ENCODE results near the gene LRP1B. TPM values are rescaled to one million over a fixed set of nuclear protein-coding genes. Genes with fewer than 3 reads are reported as not detected.
"Not testable (repeated sequence)": the region's sequence is repeated elsewhere in the genome, so short reads cannot be mapped to it uniquely, and the experiment has no call there.

The LRP1B gene
- total RNA-seq, 1 experiment from 2014 or later = 0.52 TPM

DNA sequence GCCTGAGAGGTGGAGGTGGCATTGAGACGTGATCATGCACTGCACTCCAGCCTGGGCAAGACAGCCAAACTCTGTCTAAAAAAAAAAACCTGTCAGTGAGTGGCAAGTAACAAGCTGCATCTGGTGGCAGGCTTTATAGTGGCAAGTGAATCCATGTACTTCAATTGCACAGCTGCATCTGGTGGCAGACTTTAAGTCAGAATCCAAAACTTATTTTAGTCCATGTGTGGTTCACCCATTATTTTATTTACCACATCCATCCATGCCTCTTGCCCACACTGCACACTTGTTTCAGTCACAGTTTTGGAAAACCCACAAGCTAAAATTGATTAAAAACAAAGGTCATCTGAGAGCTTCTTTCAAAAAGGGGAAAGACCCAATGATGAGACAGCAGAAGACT, 1714.2 kb downstream of the LRP1B start:
- ATAC-seq (no peak), DNase-seq (ENCODE audit: low spot score) (no peak)
- Mint-ChIP-seq H3K27ac (no peak overlapping the region), H3K27me3 (ENCODE audit: low read depth) (no peaks in the 10 kb centered on the region), H3K9me3 (peaks cover 18% of the 10 kb centered on the region), H3K4me1 (no peaks in the 10 kb centered on the region), H3K4me3 (no peak overlapping the region), H3K36me3 (peaks cover 7% of the 10 kb centered on the region; the same call in 1 of the 2 replicates)
- TF ChIP-seq ZNF138 (CRISPR knock-in tag; conservative IDR thresholded peaks at IDR 0.05) (no peak), MYBL2 (CRISPR knock-in tag; IDR thresholded peaks at IDR 0.05) (no peak)
- TF ChIP-seq, protein P1, sequence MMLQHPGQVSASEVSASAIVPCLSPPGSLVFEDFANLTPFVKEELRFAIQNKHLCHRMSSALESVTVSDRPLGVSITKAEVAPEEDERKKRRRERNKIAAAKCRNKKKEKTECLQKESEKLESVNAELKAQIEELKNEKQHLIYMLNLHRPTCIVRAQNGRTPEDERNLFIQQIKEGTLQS (CRISPR knock-in tag; conservative IDR thresholded peaks at IDR 0.05) = no peak
- TF ChIP-seq, protein P2, sequence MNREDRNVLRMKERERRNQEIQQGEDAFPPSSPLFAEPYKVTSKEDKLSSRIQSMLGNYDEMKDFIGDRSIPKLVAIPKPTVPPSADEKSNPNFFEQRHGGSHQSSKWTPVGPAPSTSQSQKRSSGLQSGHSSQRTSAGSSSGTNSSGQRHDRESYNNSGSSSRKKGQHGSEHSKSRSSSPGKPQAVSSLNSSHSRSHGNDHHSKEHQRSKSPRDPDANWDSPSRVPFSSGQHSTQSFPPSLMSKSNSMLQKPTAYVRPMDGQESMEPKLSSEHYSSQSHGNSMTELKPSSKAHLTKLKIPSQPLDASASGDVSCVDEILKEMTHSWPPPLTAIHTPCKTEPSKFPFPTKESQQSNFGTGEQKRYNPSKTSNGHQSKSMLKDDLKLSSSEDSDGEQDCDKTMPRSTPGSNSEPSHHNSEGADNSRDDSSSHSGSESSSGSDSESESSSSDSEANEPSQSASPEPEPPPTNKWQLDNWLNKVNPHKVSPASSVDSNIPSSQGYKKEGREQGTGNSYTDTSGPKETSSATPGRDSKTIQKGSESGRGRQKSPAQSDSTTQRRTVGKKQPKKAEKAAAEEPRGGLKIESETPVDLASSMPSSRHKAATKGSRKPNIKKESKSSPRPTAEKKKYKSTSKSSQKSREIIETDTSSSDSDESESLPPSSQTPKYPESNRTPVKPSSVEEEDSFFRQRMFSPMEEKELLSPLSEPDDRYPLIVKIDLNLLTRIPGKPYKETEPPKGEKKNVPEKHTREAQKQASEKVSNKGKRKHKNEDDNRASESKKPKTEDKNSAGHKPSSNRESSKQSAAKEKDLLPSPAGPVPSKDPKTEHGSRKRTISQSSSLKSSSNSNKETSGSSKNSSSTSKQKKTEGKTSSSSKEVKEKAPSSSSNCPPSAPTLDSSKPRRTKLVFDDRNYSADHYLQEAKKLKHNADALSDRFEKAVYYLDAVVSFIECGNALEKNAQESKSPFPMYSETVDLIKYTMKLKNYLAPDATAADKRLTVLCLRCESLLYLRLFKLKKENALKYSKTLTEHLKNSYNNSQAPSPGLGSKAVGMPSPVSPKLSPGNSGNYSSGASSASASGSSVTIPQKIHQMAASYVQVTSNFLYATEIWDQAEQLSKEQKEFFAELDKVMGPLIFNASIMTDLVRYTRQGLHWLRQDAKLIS (CRISPR knock-in tag; IDR thresholded peaks at IDR 0.05; ENCODE audit: borderline replicate concordance) = no peak
- TF ChIP-seq, protein P3, sequence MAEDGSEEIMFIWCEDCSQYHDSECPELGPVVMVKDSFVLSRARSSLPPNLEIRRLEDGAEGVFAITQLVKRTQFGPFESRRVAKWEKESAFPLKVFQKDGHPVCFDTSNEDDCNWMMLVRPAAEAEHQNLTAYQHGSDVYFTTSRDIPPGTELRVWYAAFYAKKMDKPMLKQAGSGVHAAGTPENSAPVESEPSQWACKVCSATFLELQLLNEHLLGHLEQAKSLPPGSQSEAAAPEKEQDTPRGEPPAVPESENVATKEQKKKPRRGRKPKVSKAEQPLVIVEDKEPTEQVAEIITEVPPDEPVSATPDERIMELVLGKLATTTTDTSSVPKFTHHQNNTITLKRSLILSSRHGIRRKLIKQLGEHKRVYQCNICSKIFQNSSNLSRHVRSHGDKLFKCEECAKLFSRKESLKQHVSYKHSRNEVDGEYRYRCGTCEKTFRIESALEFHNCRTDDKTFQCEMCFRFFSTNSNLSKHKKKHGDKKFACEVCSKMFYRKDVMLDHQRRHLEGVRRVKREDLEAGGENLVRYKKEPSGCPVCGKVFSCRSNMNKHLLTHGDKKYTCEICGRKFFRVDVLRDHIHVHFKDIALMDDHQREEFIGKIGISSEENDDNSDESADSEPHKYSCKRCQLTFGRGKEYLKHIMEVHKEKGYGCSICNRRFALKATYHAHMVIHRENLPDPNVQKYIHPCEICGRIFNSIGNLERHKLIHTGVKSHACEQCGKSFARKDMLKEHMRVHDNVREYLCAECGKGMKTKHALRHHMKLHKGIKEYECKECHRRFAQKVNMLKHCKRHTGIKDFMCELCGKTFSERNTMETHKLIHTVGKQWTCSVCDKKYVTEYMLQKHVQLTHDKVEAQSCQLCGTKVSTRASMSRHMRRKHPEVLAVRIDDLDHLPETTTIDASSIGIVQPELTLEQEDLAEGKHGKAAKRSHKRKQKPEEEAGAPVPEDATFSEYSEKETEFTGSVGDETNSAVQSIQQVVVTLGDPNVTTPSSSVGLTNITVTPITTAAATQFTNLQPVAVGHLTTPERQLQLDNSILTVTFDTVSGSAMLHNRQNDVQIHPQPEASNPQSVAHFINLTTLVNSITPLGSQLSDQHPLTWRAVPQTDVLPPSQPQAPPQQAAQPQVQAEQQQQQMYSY (CRISPR knock-in tag; IDR thresholded peaks at IDR 0.05) = no peak
- ChIA-PET CTCF (no interaction called here), POLR2A (no interaction called here)

DNA sequence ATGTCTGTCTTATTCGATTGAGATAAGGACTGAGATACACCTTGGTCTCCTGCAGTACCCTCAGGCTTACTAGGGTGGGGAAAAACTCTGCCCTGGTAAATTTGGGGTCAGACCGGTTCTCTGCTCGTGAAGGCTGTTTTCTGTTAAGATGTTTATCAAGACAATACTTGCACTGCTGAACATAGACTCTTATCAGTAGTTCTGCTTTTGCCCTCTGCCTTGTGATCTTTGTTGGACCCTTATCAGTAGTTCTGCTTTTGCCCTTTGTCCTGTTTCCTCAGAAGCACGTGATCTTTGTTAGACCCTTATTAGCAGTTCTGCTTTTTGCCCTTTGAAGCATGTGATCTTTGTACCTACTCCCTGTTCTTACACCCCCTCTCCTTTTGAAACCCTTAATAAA, 1715.8 kb downstream of the LRP1B start:
- H3K4me1 Mint-ChIP-seq; H3K4me3 Mint-ChIP-seq; CTCF ChIA-PET; H3K27ac Mint-ChIP-seq; ATAC-seq; H3K36me3 Mint-ChIP-seq; POLR2A ChIA-PET; H3K27me3 Mint-ChIP-seq (ENCODE audit: low read depth); DNase-seq (ENCODE audit: low spot score): not testable (repeated sequence)
- peaks cover 18% of the 10 kb centered on the region for H3K9me3 Mint-ChIP-seq

DNA sequence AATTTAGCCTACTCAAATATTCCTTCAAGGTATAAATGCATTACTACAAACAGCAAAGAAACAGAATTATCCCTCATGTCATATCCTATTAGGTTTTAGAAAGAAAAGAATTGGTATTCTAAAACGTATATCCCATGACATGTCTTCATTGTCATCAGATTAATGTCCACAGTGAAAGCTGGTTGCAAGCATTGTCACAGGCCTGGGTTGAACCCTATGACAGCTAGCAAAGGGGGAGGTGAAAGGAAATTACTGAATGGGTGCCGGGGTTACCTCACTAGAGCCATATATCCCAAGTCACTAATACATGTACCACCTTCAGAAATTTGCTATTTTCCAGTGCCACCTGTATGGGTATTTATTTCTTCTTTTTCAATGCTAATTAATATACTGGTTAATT, 1720.1 kb downstream of the LRP1B start:
- POLR2A ChIA-PET = no interaction called here

DNA sequence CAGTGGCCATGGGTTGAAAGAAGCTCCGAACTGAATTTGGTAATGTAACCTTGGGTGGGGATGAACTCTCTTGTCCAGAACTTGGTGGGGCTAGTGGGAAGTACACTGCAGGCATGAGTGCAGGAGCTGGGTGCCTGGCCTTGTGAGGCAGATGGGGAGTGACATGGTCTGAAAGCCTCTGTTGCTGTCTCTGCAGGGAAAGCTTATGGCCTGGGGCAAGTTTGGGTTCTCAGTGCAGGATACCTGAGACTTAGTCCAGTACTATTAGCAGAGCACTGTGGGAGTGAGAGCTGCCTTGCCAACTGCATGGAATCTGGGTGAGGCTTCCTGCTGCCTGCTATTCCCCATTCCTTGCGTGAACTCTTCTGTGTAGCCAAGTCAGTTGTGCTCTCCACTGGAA, 1729.8 kb downstream of the LRP1B start:
- peaks cover 27% of the 10 kb centered on the region for H3K9me3 Mint-ChIP-seq
- H3K4me3 Mint-ChIP-seq = no peak overlapping the region
- no peak overlapping the region for H3K27ac Mint-ChIP-seq
- no peaks in the 10 kb centered on the region for H3K4me1 Mint-ChIP-seq
- no peak for TF ChIP-seq KAT7 (CRISPR knock-in tag; IDR thresholded peaks at IDR 0.05; ENCODE audit: borderline replicate concordance)
- ATAC-seq (no peak), DNase-seq (ENCODE audit: low spot score) (no peak)
- H3K36me3 Mint-ChIP-seq = peaks cover 6% of the 10 kb centered on the region
- H3K27me3 Mint-ChIP-seq (ENCODE audit: low read depth) = no peaks in the 10 kb centered on the region
- ChIA-PET POLR2A (no interaction called here), CTCF (no interaction called here)

More for the DNA sequence above, 1720.1 kb downstream of the LRP1B start:
- ATAC-seq = no peak
- H3K36me3 Mint-ChIP-seq = peaks cover 7% of the 10 kb centered on the region; the same call in 1 of the 2 replicates
- DNase-seq (ENCODE audit: low spot score) = no peak
- H3K27ac Mint-ChIP-seq = no peak overlapping the region
- TF ChIP-seq, protein P4, sequence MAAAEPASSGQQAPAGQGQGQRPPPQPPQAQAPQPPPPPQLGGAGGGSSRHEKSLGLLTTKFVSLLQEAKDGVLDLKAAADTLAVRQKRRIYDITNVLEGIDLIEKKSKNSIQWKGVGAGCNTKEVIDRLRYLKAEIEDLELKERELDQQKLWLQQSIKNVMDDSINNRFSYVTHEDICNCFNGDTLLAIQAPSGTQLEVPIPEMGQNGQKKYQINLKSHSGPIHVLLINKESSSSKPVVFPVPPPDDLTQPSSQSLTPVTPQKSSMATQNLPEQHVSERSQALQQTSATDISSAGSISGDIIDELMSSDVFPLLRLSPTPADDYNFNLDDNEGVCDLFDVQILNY (CRISPR knock-in tag; IDR thresholded peaks at IDR 0.05) = no peak
- TF ChIP-seq NR3C1 (CRISPR knock-in tag; conservative IDR thresholded peaks at IDR 0.05; ENCODE audit: low read depth) (no peak), IRF2 (CRISPR knock-in tag; IDR thresholded peaks at IDR 0.05; ENCODE audit: borderline replicate concordance, low read depth) (no peak), FOXK1 (CRISPR knock-in tag; IDR thresholded peaks at IDR 0.05) (no peak), RORB (CRISPR knock-in tag; IDR thresholded peaks at IDR 0.05) (no peak), PRRX2 (CRISPR knock-in tag; IDR thresholded peaks at IDR 0.05) (no peak), JAZF1 (CRISPR knock-in tag; IDR thresholded peaks at IDR 0.05) (no peak), JUN (CRISPR knock-in tag; IDR thresholded peaks at IDR 0.05) (no peak), GTF2I (CRISPR knock-in tag; conservative IDR thresholded peaks at IDR 0.05) (no peak), CBFB (CRISPR knock-in tag; IDR thresholded peaks at IDR 0.05; ENCODE audit: low read depth) (no peak), ETV6 (CRISPR knock-in tag; IDR thresholded peaks at IDR 0.05) (no peak), HMGA2 (CRISPR knock-in tag; IDR thresholded peaks at IDR 0.05) (no peak), NR1H2 (CRISPR knock-in tag; IDR thresholded peaks at IDR 0.05) (no peak)
- H3K27me3 Mint-ChIP-seq (ENCODE audit: low read depth) = no peaks in the 10 kb centered on the region
- H3K4me1 Mint-ChIP-seq = no peaks in the 10 kb centered on the region
- CTCF ChIA-PET = no interaction called here
- no peak overlapping the region for H3K4me3 Mint-ChIP-seq
- H3K9me3 Mint-ChIP-seq = peaks cover 24% of the 10 kb centered on the region

Data from WTC11 (cell line).